Liver (tissue), 9 donors: ENCODE data around the gene B4GALT6. TPM values are rescaled to one million over a fixed set of nuclear protein-coding genes. Genes with fewer than 3 reads are reported as not detected.

Experiments used
- DNase-seq: peaks from one replicate; pipeline ENCODE4 v3.0.0-alpha.2; 2017; ENCODE audit warnings: low spot score
- H3K27ac ChIP-seq, 2 donors: one replicate each; pipeline ENCODE4 v1.7.0; 2013; ENCODE audit warnings: inconsistent platforms in 2 of 2, low read length in 2 of 2, control low read depth in 1 of 2, low read depth in 1 of 2, mild to moderate bottlenecking in 1 of 2
- H3K27me3 ChIP-seq, 4 donors: one replicate each; pipeline versions ENCODE4 v1.6.1 to v1.7.0; 2013; ENCODE audit warnings: low read length in 3 of 4, inconsistent platforms in 1 of 4, mild to moderate bottlenecking in 1 of 4, moderate library complexity in 1 of 4; ENCODE audit not compliant: control insufficient read depth in 4 of 4, insufficient read depth in 4 of 4
- H3K36me3 ChIP-seq, 4 donors: one replicate each; pipeline versions ENCODE4 v1.6.1 to v1.7.0; 2013; ENCODE audit warnings: low read length in 3 of 4, mild to moderate bottlenecking in 3 of 4, low read depth in 1 of 4, moderate library complexity in 1 of 4; ENCODE audit not compliant: control insufficient read depth in 4 of 4, insufficient read depth in 3 of 4
- H3K4me1 ChIP-seq, 4 donors: one replicate each; pipeline versions ENCODE4 v1.6.1 to v1.7.0; 2013; ENCODE audit warnings: low read length in 3 of 4, mild to moderate bottlenecking in 3 of 4, moderate library complexity in 1 of 4; ENCODE audit not compliant: control insufficient read depth in 4 of 4, insufficient read depth in 4 of 4
- H3K4me3 ChIP-seq, 3 donors: one replicate each; pipeline versions ENCODE4 v1.6.1 to v1.7.0; 2013; ENCODE audit warnings: low read length in 3 of 3, control low read depth in 1 of 3, low read depth in 1 of 3, mild to moderate bottlenecking in 1 of 3
- H3K9ac ChIP-seq, 2 donors: one replicate each; pipeline ENCODE4 v1.7.0; 2013; ENCODE audit warnings: low read length in 2 of 2, mild to moderate bottlenecking in 2 of 2, moderate library complexity in 2 of 2, control low read depth in 1 of 2, low read depth in 1 of 2
- H3K9me3 ChIP-seq, 4 donors: one replicate each; pipeline versions ENCODE4 v1.6.1 to v1.7.0; 2013; ENCODE audit warnings: low read length in 3 of 4; ENCODE audit not compliant: control insufficient read depth in 4 of 4
- EGR1 ChIP-seq, 2 donors: IDR thresholded peaks; 2 replicates each; pipeline ENCODE4 v1.6.1; 2016 to 2018; ENCODE audit warnings: antibody characterized with exemption in 2 of 2, low read depth in 2 of 2
- FOXA1 ChIP-seq: IDR thresholded peaks from 2 replicates; pipeline ENCODE4 v1.6.1; 2016; ENCODE audit warnings: antibody characterized with exemption
- FOXA2 ChIP-seq: IDR thresholded peaks from 2 replicates; pipeline ENCODE4 v1.6.1; 2016; ENCODE audit warnings: antibody characterized with exemption
- GABPA ChIP-seq, 2 donors: IDR thresholded peaks in 1 of 2; conservative IDR thresholded peaks in 1 of 2; 2 replicates each; pipeline ENCODE4 v1.6.1; 2016; ENCODE audit warnings: antibody characterized with exemption in 2 of 2, mild to moderate bottlenecking in 1 of 2, moderate library complexity in 1 of 2
- HNF4A ChIP-seq, 2 donors: conservative IDR thresholded peaks; 2 replicates each; pipeline ENCODE4 v1.6.1; 2016; ENCODE audit warnings: antibody characterized with exemption in 2 of 2, mild to moderate bottlenecking in 2 of 2
- HNF4G ChIP-seq: IDR thresholded peaks from 2 replicates; pipeline ENCODE4 v1.6.1; 2016; ENCODE audit warnings: antibody characterized with exemption
- JUND ChIP-seq, 2 donors: IDR thresholded peaks; 2 replicates each; pipeline ENCODE4 v1.6.1; 2016; ENCODE audit warnings: antibody characterized with exemption in 2 of 2
- NR2F2 ChIP-seq: IDR thresholded peaks from 2 replicates; pipeline ENCODE4 v1.6.1; 2016; ENCODE audit warnings: antibody characterized with exemption
- RAD21 ChIP-seq, 2 donors: IDR thresholded peaks; 2 replicates each; pipeline ENCODE4 v1.6.1; 2016; ENCODE audit warnings: antibody characterized with exemption in 2 of 2, mild to moderate bottlenecking in 2 of 2
- RXRA ChIP-seq, 2 donors: IDR thresholded peaks; 2 replicates each; pipeline ENCODE4 v1.6.1; 2017 to 2018; ENCODE audit warnings: antibody characterized with exemption in 2 of 2, mild to moderate bottlenecking in 1 of 2
- SP1 ChIP-seq: IDR thresholded peaks from 2 replicates; pipeline ENCODE4 v1.6.1; 2018; ENCODE audit warnings: antibody characterized with exemption, mild to moderate bottlenecking
- TAF1 ChIP-seq: conservative IDR thresholded peaks from 2 replicates; pipeline ENCODE4 v1.6.1; 2016; ENCODE audit warnings: antibody characterized with exemption, mild to moderate bottlenecking
- YY1 ChIP-seq: IDR thresholded peaks from 2 replicates; pipeline ENCODE4 v1.6.1; 2016; ENCODE audit warnings: antibody characterized with exemption, mild to moderate bottlenecking
- WGBS: extraction: QIAGEN DNeasy Blood & Tissue Kit; methylation state at CpG from one replicate; pipeline ENCODE4 v1.1.7; 2013; 5-methylcytosine and 5-hydroxymethylcytosine counted together
- polyA plus RNA-seq, 2 donors: library from polyadenylated mRNA; stranded (reverse) in 1 of 2; unstranded in 1 of 2; fragments of 200-250 nt in 1 of 2; fragments of >200 nt in 1 of 2; fragmentation: Nextera tagmentation in 1 of 2; extraction: Ambion mirVana in 1 of 2; gene quantifications; one replicate each; pipeline versions ENCODE4 v1.2.1 to v1.2.3, GENCODE V29; 2013 to 2015
- total RNA-seq, 2 donors: library from RNA; depleted of rRNA; stranded (reverse); fragments of >200 nt; gene quantifications; one replicate each; pipeline ENCODE4 v1.2.3, GENCODE V29; 2014
- TF ChIP-seq, protein P1 (sequence below): IDR thresholded peaks from 2 replicates; pipeline ENCODE4 v1.6.1; 2016; ENCODE audit warnings: antibody characterized with exemption, mild to moderate bottlenecking
- TF ChIP-seq, protein P2 (sequence below): IDR thresholded peaks from 2 replicates; pipeline ENCODE4 v1.6.1; 2016; ENCODE audit warnings: antibody characterized with exemption
- TF ChIP-seq, protein P3 (sequence below): IDR thresholded peaks from 2 replicates; pipeline ENCODE4 v1.6.1; 2016; ENCODE audit warnings: antibody characterized with exemption
- TF ChIP-seq, protein P4 (sequence below): fragments of 150-350 bp; IDR thresholded peaks from 2 replicates; pipeline ENCODE4 v1.5.1; 2017; ENCODE audit warnings: improper control_type of control experiment, low read depth, low read length; ENCODE audit not compliant: missing input control
- TF ChIP-seq, protein P5 (sequence below): IDR thresholded peaks from 2 replicates; pipeline ENCODE4 v1.6.1; 2016; ENCODE audit warnings: antibody characterized with exemption
- donor health status: healthy.
- donor health status: healthy.
- donor health status: healthy.
- donor health status: healthy.
- donor health status: healthy.

B4GALT6 gene
- total and polyA plus RNA-seq, 4 donors = 0.48 to 4.2 (median 0.61) TPM

DNA sequence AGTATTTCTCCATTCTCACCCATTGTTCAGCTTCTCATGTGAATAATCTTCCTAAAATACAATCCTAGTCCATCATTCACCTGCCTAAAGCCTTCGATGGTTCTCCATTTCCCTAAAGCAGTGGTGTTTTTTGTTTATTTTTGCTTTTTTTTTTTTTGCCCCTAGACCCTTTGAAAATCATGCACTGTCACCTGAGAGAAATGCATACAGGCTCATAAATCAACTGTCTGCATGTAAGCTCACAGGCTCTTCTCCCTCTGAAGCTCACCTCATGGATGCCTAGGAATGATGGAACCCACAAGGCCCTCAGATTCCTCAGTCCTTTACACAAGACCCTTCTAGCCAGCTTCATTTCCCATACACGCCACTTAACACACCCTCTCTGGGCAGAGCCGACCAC lies 31.5 kb downstream of the B4GALT6 start:
- no peaks in the 10 kb centered on the region for H3K36me3 ChIP-seq
- H3K4me1 ChIP-seq = no peaks in the 10 kb centered on the region
- DNase-seq = no peak
- 95% methylated on average over 3 of the region's 3 CpGs for WGBS
- TF ChIP-seq, protein P1, sequence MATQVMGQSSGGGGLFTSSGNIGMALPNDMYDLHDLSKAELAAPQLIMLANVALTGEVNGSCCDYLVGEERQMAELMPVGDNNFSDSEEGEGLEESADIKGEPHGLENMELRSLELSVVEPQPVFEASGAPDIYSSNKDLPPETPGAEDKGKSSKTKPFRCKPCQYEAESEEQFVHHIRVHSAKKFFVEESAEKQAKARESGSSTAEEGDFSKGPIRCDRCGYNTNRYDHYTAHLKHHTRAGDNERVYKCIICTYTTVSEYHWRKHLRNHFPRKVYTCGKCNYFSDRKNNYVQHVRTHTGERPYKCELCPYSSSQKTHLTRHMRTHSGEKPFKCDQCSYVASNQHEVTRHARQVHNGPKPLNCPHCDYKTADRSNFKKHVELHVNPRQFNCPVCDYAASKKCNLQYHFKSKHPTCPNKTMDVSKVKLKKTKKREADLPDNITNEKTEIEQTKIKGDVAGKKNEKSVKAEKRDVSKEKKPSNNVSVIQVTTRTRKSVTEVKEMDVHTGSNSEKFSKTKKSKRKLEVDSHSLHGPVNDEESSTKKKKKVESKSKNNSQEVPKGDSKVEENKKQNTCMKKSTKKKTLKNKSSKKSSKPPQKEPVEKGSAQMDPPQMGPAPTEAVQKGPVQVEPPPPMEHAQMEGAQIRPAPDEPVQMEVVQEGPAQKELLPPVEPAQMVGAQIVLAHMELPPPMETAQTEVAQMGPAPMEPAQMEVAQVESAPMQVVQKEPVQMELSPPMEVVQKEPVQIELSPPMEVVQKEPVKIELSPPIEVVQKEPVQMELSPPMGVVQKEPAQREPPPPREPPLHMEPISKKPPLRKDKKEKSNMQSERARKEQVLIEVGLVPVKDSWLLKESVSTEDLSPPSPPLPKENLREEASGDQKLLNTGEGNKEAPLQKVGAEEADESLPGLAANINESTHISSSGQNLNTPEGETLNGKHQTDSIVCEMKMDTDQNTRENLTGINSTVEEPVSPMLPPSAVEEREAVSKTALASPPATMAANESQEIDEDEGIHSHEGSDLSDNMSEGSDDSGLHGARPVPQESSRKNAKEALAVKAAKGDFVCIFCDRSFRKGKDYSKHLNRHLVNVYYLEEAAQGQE = no peak
- TF ChIP-seq, protein P2, sequence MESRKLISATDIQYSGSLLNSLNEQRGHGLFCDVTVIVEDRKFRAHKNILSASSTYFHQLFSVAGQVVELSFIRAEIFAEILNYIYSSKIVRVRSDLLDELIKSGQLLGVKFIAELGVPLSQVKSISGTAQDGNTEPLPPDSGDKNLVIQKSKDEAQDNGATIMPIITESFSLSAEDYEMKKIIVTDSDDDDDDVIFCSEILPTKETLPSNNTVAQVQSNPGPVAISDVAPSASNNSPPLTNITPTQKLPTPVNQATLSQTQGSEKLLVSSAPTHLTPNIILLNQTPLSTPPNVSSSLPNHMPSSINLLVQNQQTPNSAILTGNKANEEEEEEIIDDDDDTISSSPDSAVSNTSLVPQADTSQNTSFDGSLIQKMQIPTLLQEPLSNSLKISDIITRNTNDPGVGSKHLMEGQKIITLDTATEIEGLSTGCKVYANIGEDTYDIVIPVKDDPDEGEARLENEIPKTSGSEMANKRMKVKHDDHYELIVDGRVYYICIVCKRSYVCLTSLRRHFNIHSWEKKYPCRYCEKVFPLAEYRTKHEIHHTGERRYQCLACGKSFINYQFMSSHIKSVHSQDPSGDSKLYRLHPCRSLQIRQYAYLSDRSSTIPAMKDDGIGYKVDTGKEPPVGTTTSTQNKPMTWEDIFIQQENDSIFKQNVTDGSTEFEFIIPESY = no peak
- no peak for TF ChIP-seq HNF4G
- TF ChIP-seq, protein P3, sequence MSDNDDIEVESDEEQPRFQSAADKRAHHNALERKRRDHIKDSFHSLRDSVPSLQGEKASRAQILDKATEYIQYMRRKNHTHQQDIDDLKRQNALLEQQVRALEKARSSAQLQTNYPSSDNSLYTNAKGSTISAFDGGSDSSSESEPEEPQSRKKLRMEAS = no peak
- H3K9me3 ChIP-seq = no peaks in the 10 kb centered on the region
- no peak overlapping the region for H3K9ac ChIP-seq
- no peak overlapping the region for H3K4me3 ChIP-seq
- no peaks in the 10 kb centered on the region for H3K27me3 ChIP-seq
- H3K27ac ChIP-seq = no peak overlapping the region

DNA sequence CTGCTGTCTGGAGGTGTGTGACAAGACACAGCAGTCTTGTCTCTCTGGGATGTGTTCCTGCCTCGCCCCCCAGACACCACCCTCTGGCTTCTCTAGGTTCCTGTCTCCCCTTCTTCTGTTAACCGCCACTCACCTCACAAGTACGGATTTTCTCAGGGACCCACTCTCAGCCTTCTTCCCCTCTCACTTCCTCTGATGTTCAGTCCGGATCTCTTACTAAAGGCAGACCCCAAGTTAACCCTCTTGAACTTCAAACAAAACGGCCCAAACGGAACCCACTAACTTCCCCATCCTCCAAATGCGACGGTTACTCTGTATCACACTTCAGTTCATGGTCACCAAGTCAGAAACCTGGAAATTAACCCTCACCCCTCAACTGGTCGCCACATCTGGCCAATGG lies 32.0 kb downstream of the B4GALT6 start:
- 85% methylated on average over 9 of the region's 9 CpGs for WGBS
- no peaks in the 10 kb centered on the region for H3K4me1 ChIP-seq
- no peaks in the 10 kb centered on the region for H3K36me3 ChIP-seq
- no peak overlapping the region for H3K9ac ChIP-seq
- no peak for DNase-seq
- TF ChIP-seq NR2F2 = no peak
- TF ChIP-seq, protein P2 = no peak
- TF ChIP-seq FOXA2 = no peak
- TF ChIP-seq, protein P4, sequence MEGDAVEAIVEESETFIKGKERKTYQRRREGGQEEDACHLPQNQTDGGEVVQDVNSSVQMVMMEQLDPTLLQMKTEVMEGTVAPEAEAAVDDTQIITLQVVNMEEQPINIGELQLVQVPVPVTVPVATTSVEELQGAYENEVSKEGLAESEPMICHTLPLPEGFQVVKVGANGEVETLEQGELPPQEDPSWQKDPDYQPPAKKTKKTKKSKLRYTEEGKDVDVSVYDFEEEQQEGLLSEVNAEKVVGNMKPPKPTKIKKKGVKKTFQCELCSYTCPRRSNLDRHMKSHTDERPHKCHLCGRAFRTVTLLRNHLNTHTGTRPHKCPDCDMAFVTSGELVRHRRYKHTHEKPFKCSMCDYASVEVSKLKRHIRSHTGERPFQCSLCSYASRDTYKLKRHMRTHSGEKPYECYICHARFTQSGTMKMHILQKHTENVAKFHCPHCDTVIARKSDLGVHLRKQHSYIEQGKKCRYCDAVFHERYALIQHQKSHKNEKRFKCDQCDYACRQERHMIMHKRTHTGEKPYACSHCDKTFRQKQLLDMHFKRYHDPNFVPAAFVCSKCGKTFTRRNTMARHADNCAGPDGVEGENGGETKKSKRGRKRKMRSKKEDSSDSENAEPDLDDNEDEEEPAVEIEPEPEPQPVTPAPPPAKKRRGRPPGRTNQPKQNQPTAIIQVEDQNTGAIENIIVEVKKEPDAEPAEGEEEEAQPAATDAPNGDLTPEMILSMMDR = no peak
- TF ChIP-seq HNF4G = no peak
- TF ChIP-seq TAF1 = no peak
- TF ChIP-seq HNF4A (conservative IDR thresholded peaks at IDR 0.05) = no peak
- TF ChIP-seq EGR1 (IDR thresholded peaks at IDR 0.05; ENCODE audit: low read depth in 2 of 2) = no peak
- TF ChIP-seq JUND (IDR thresholded peaks at IDR 0.05) = no peak
- TF ChIP-seq, protein P1 = no peak
- TF ChIP-seq SP1 = no peak
- TF ChIP-seq GABPA (IDR thresholded peaks at IDR 0.05 in 1 of 2, conservative IDR thresholded peaks at IDR 0.05 in 1 of 2) = no peak
- TF ChIP-seq, protein P5, sequence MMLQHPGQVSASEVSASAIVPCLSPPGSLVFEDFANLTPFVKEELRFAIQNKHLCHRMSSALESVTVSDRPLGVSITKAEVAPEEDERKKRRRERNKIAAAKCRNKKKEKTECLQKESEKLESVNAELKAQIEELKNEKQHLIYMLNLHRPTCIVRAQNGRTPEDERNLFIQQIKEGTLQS = no peak
- no peak for TF ChIP-seq YY1
- TF ChIP-seq RXRA (IDR thresholded peaks at IDR 0.05) = no peak
- TF ChIP-seq, protein P3 = no peak
- no peak for TF ChIP-seq FOXA1
- TF ChIP-seq RAD21 (IDR thresholded peaks at IDR 0.05) = no peak
- no peaks in the 10 kb centered on the region for H3K27me3 ChIP-seq
- H3K9me3 ChIP-seq = no peaks in the 10 kb centered on the region
- no peak overlapping the region for H3K27ac ChIP-seq
- no peak overlapping the region for H3K4me3 ChIP-seq
